ENCODE measurements around the gene GOLPH3L. TPM values are rescaled to one million over a fixed set of nuclear protein-coding genes. Genes with fewer than 3 reads are reported as not detected.

The GOLPH3L gene
- total and polyA plus RNA-seq, 10 of the 15 experiments (the other 5 are each of a cell fraction or from before 2014, with no cell fraction given) = 7.7 to 29.9 (median 19.2) TPM

DNA sequence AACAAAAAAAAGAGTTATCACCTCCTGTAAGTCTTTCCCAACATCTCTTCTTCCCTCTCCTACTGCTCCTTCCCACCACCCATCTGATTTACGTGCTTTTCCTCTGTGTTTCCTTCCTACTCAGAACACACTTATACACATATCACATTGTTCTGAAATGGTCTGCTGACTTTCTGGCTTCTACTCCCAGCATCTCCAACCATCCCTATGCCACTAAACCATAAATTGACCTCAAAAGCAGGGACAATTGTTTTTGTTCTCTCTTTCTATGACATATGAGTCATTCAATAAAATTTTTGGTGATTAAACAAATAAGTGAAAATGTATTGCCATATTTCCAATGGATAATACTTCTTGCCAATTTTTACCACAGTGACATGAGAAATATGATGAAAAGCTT, 8.2 kb downstream of the GOLPH3L start:
- no peaks in the 10 kb centered on the region; the same call in 2 of the 3 replicates for H3K9me3 ChIP-seq (replicated peaks; ENCODE audit: control insufficient read depth, insufficient read depth, low read length)
- H2AFZ ChIP-seq (ENCODE audit: control insufficient read depth, low read depth, low read length) = no peak overlapping the region
- SMC1A ChIA-PET (ENCODE audit: uncharacterized antibody, unreplicated experiment) = no interaction called here
- H3K27me3 ChIP-seq (replicated peaks in 1 of 2; ENCODE audit: control insufficient read depth in 2 of 2, insufficient read depth in 2 of 2, low read length in 1 of 2) = no peaks in the 10 kb centered on the region
- FAIRE-seq (no peak), ATAC-seq (no peak), DNase-seq (ENCODE audit: low read depth, low spot score) (no peak)
- BruUV-seq (replicated peaks) = no TSS peak
- 100% methylated on average over 1 of the region's 1 CpG for WGBS (ENCODE audit: insufficient coverage, insufficient replicate concordance, low lambda C conversion rate, missing lambda C conversion rate)
- H3K36me3 ChIP-seq (ENCODE audit: control insufficient read depth in 2 of 2, insufficient read depth in 2 of 2, low read length in 1 of 2) = peaks cover 0 to 14% of the 10 kb centered on the region in 2 experiments; a peak in 2 of 4 replicates
- no peak for TF ChIP-seq ZNF217 (IDR thresholded peaks at IDR 0.05)
- TF ChIP-seq ZBED1 (IDR thresholded peaks at IDR 0.05; ENCODE audit: borderline replicate concordance) = no peak
- no peak for TF ChIP-seq GATAD2B (conservative IDR thresholded peaks at IDR 0.05; ENCODE audit: low read depth)
- no peak for TF ChIP-seq ZNF622 (IDR thresholded peaks at IDR 0.05)
- no peak for TF ChIP-seq DPF2 (IDR thresholded peaks at IDR 0.05)
- no peak for TF ChIP-seq MEF2B (IDR thresholded peaks at IDR 0.05; ENCODE audit: partially characterized antibody, poor library complexity, severe bottlenecking)
- no peak for TF ChIP-seq BCL3 (IDR thresholded peaks at IDR 0.05; ENCODE audit: borderline replicate concordance, insufficient read depth, low read depth, low read length, poor library complexity, severe bottlenecking)
- no peak for TF ChIP-seq EP300 (IDR thresholded peaks at IDR 0.05; ENCODE audit: borderline replicate concordance in 1 of 2, control insufficient read depth in 1 of 2, low read depth in 2 of 2, low read length in 2 of 2)
- no peak for TF ChIP-seq SRF (IDR thresholded peaks at IDR 0.05; ENCODE audit: low read depth in 2 of 2, low read length in 2 of 2)
- TF ChIP-seq KDM1A (IDR thresholded peaks at IDR 0.05; ENCODE audit: borderline replicate concordance) = no peak
- no peak for TF ChIP-seq RB1 (IDR thresholded peaks at IDR 0.05; ENCODE audit: borderline replicate concordance)
- TF ChIP-seq, protein P1, sequence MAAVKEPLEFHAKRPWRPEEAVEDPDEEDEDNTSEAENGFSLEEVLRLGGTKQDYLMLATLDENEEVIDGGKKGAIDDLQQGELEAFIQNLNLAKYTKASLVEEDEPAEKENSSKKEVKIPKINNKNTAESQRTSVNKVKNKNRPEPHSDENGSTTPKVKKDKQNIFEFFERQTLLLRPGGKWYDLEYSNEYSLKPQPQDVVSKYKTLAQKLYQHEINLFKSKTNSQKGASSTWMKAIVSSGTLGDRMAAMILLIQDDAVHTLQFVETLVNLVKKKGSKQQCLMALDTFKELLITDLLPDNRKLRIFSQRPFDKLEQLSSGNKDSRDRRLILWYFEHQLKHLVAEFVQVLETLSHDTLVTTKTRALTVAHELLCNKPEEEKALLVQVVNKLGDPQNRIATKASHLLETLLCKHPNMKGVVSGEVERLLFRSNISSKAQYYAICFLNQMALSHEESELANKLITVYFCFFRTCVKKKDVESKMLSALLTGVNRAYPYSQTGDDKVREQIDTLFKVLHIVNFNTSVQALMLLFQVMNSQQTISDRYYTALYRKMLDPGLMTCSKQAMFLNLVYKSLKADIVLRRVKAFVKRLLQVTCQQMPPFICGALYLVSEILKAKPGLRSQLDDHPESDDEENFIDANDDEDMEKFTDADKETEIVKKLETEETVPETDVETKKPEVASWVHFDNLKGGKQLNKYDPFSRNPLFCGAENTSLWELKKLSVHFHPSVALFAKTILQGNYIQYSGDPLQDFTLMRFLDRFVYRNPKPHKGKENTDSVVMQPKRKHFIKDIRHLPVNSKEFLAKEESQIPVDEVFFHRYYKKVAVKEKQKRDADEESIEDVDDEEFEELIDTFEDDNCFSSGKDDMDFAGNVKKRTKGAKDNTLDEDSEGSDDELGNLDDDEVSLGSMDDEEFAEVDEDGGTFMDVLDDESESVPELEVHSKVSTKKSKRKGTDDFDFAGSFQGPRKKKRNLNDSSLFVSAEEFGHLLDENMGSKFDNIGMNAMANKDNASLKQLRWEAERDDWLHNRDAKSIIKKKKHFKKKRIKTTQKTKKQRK (IDR thresholded peaks at IDR 0.05; ENCODE audit: low read depth, low read length) = no peak
- TF ChIP-seq CHD1 (IDR thresholded peaks at IDR 0.05; ENCODE audit: low read depth, low read length) = no peak
- no peak for TF ChIP-seq BHLHE40 (IDR thresholded peaks at IDR 0.05; ENCODE audit: borderline replicate concordance in 1 of 2, low read depth in 2 of 2, low read length in 1 of 2)
- no peak for TF ChIP-seq NR2C2 (IDR thresholded peaks at IDR 0.05; ENCODE audit: borderline replicate concordance, control insufficient read depth, insufficient read length, low read depth)
- TF ChIP-seq ESRRA (IDR thresholded peaks at IDR 0.05; ENCODE audit: low read length) = no peak
- TF ChIP-seq CBFB (IDR thresholded peaks at IDR 0.05; ENCODE audit: low read depth) = no peak
- no peak for TF ChIP-seq LARP7 (IDR thresholded peaks at IDR 0.05)
- no peak overlapping the region for H3K4me3 ChIP-seq
- peaks cover 4% of the 10 kb centered on the region for H3K4me1 ChIP-seq (ENCODE audit: control insufficient read depth, insufficient read depth, low read length)
- in situ Hi-C loops (cut with MboI) = no loop called here
- no peaks in the 10 kb centered on the region for H4K20me1 ChIP-seq (ENCODE audit: control insufficient read depth, insufficient read depth)
- CTCF ChIA-PET = no interaction called here
- intact Hi-C loops (cut with micrococcal nuclease; ENCODE audit: unreplicated experiment) = no loop called here
- no peaks in the 10 kb centered on the region for H3K79me2 ChIP-seq (ENCODE audit: control insufficient read depth, insufficient read depth, low read length)
- H3K4me2 ChIP-seq (ENCODE audit: control insufficient read depth, insufficient read depth) = no peak overlapping the region
- RAD21 ChIA-PET (ENCODE audit: unreplicated experiment) = no interaction called here
- no peak overlapping the region for H3K9ac ChIP-seq (ENCODE audit: control insufficient read depth, insufficient read depth, low read length)
- POLR2A ChIA-PET = no interaction called here
- H3K27ac ChIP-seq (ENCODE audit: control insufficient read depth, insufficient read depth) = no peak overlapping the region
